CD14-positive monocyte (primary cell): ENCODE data around the gene ECEL1. TPM values are rescaled to one million over a fixed set of nuclear protein-coding genes. Genes with fewer than 3 reads are reported as not detected.
A peak's percentile ranks its signal among the peaks of the same experiment; 100 is the strongest.

Experiments
- DNase-seq, 3 donors: peaks; one replicate each; pipeline ENCODE4 v3.0.0-alpha.2; 2011 to 2022
- H2AFZ ChIP-seq: 2 replicates; pipeline ENCODE4 v1.6.0; 2012; ENCODE audit warnings: mild to moderate bottlenecking, low read depth, low read length, inconsistent platforms; ENCODE audit not compliant: insufficient read depth, poor library complexity, severe bottlenecking
- H3K27ac ChIP-seq, 2 donors: 1 replicate in 1 of 2; 2 replicates in 1 of 2; pipeline ENCODE4 v1.5.1; 2012 to 2013; ENCODE audit warnings: low read length in 2 of 2, control low read depth in 1 of 2, inconsistent platforms in 1 of 2, low read depth in 1 of 2, mild to moderate bottlenecking in 1 of 2
- H3K27me3 ChIP-seq, 2 donors: one replicate each; pipeline versions ENCODE4 v1.6.0 to v1.6.1; 2011 to 2013; ENCODE audit warnings: low read length in 2 of 2; ENCODE audit not compliant: control insufficient read depth in 2 of 2, insufficient read depth in 2 of 2
- H3K36me3 ChIP-seq, 2 donors: replicated peaks in 1 of 2; 1 replicate in 1 of 2; 2 replicates in 1 of 2; pipeline versions ENCODE4 v1.5.1 to v1.6.1; 2012 to 2013; ENCODE audit warnings: low read length in 2 of 2, control low read depth in 1 of 2, inconsistent platforms in 1 of 2, mild to moderate bottlenecking in 1 of 2; ENCODE audit not compliant: insufficient read depth in 2 of 2, control insufficient read depth in 1 of 2
- H3K4me1 ChIP-seq, 2 donors: 1 replicate in 1 of 2; 2 replicates in 1 of 2; pipeline versions ENCODE4 v1.5.1 to v1.6.1; 2012 to 2013; ENCODE audit warnings: low read length in 2 of 2, control low read depth in 1 of 2, inconsistent platforms in 1 of 2, mild to moderate bottlenecking in 1 of 2, moderate library complexity in 1 of 2; ENCODE audit not compliant: insufficient read depth in 2 of 2, control insufficient read depth in 1 of 2
- H3K4me2 ChIP-seq: replicated peaks from 2 replicates; pipeline ENCODE3; 2012; ENCODE audit warnings: low read length, moderate library complexity, mild to moderate bottlenecking; ENCODE audit not compliant: poor library complexity, severe bottlenecking; ENCODE audit errors: extremely low read depth
- H3K4me3 ChIP-seq, 3 experiments: fragments of 200-600 bp in 1 of 3; sonication (generic) in 1 of 3; replicated peaks in 1 of 3; 1 replicate in 2 of 3; 2 replicates in 1 of 3; pipeline ENCODE4 v1.5.1; 2011 to 2013; ENCODE audit warnings: low read length in 3 of 3, mild to moderate bottlenecking in 3 of 3, control low read depth in 2 of 3, low read depth in 2 of 3, inconsistent platforms in 1 of 3, moderate library complexity in 1 of 3
- H3K79me2 ChIP-seq: 2 replicates; pipeline ENCODE4 v1.6.0; 2012; ENCODE audit warnings: mild to moderate bottlenecking, control low read depth, inconsistent platforms, low read length, moderate library complexity; ENCODE audit not compliant: insufficient read depth
- H3K9ac ChIP-seq: 2 replicates; pipeline ENCODE4 v1.6.0; 2017; ENCODE audit warnings: low read length, mild to moderate bottlenecking; ENCODE audit not compliant: insufficient read depth, poor library complexity, severe bottlenecking
- H3K9me3 ChIP-seq, 2 donors: replicated peaks in 1 of 2; 1 replicate in 1 of 2; 2 replicates in 1 of 2; pipeline versions ENCODE4 v1.5.1 to v1.6.1; 2012 to 2013; ENCODE audit warnings: low read length in 2 of 2, control low read depth in 1 of 2; ENCODE audit not compliant: control insufficient read depth in 1 of 2, insufficient read depth in 1 of 2
- H4K20me1 ChIP-seq: 2 replicates; pipeline ENCODE4 v1.6.0; 2012; ENCODE audit warnings: mild to moderate bottlenecking, low read length, control low read depth, moderate library complexity; ENCODE audit not compliant: insufficient read depth
- H3K27ac Mint-ChIP-seq, 7 donors: one replicate each; pipeline ENCODE4 v1.8.0; 2020; ENCODE audit warnings: mild to moderate bottlenecking in 7 of 7, mixed read lengths in 7 of 7, moderate library complexity in 6 of 7, inconsistent platforms in 2 of 7
- H3K27me3 Mint-ChIP-seq, 3 donors: one replicate each; pipeline ENCODE4 v1.8.0; 2021 to 2022; ENCODE audit warnings: low read depth in 3 of 3, mild to moderate bottlenecking in 3 of 3, mixed read lengths in 3 of 3, moderate library complexity in 3 of 3, inconsistent platforms in 1 of 3
- H3K36me3 Mint-ChIP-seq, 2 donors: one replicate each; pipeline ENCODE4 v1.8.0; 2020; ENCODE audit warnings: mixed read lengths in 2 of 2, inconsistent platforms in 1 of 2, mild to moderate bottlenecking in 1 of 2
- H3K4me1 Mint-ChIP-seq: one replicate; pipeline ENCODE4 v1.8.0; 2020; ENCODE audit warnings: mild to moderate bottlenecking, mixed read lengths
- H3K4me3 Mint-ChIP-seq, 2 donors: one replicate each; pipeline ENCODE4 v1.8.0; 2020; ENCODE audit warnings: mild to moderate bottlenecking in 2 of 2, mixed read lengths in 2 of 2, moderate library complexity in 1 of 2
- H3K9me3 Mint-ChIP-seq, 7 donors: one replicate each; pipeline ENCODE4 v1.8.0; 2020 to 2022; ENCODE audit warnings: mixed read lengths in 7 of 7, mild to moderate bottlenecking in 6 of 7, moderate library complexity in 6 of 7, inconsistent platforms in 2 of 7
- CTCF ChIP-seq: fragments of 200-600 bp; IDR thresholded peaks from one replicate; pipeline ENCODE4 v1.8.0; 2022; ENCODE audit warnings: antibody characterized with exemption, mild to moderate bottlenecking
- WGBS: methylation state at CpG from one replicate; pipeline ENCODE4 v1.1.5; 2013; ENCODE audit warnings: missing lambda C conversion rate; ENCODE audit not compliant: insufficient coverage; 5-methylcytosine and 5-hydroxymethylcytosine counted together
- intact Hi-C, 2 donors: fragments of 100-400 bp; cut with micrococcal nuclease; formaldehyde crosslinking; loops; one replicate each; pipeline versions ENCODE4 v1.15.0 to v1.15.1; 2023
- polyA plus RNA-seq, 3 donors: library from polyadenylated mRNA; depleted of rRNA in 1 of 3; unstranded in 2 of 3; stranded (reverse) in 1 of 3; fragments of 300-500 nt in 2 of 3; fragments of >200 nt in 1 of 3; fragmentation: Illumina TruSeq in 2 of 3; gene quantifications; 1 replicate in 2 of 3; 2 replicates in 1 of 3; pipeline ENCODE4 v1.2.3, GENCODE V29; 2012 to 2021

ECEL1 gene
- polyA plus RNA-seq, 3 donors: not detected

GRCh38 chr2:232485348-232485756, 2.3 kb downstream of the ECEL1 start:
- H3K27ac ChIP-seq: no peak overlapping the region
- no peaks in the 10 kb centered on the region for H3K36me3 Mint-ChIP-seq
- H3K4me1 Mint-ChIP-seq: no peaks in the 10 kb centered on the region
- H3K36me3 ChIP-seq: no peaks in the 10 kb centered on the region
- H3K27me3 Mint-ChIP-seq: peaks cover 41 to 62% (median 47%) of the 10 kb centered on the region in 3 donors
- no peaks in the 10 kb centered on the region for H3K4me1 ChIP-seq
- no peak for TF ChIP-seq CTCF
- peaks cover 15 to 46% of the 10 kb centered on the region in 2 donors for H3K27me3 ChIP-seq
- H3K9me3 Mint-ChIP-seq: peaks cover 0 to 5% (median 3%) of the 10 kb centered on the region in 7 donors
- H3K79me2 ChIP-seq: no peaks in the 10 kb centered on the region
- 13% methylated on average over 21 of the region's 22 CpGs for WGBS
- no peaks in the 10 kb centered on the region for H3K9me3 ChIP-seq
- H3K4me3 Mint-ChIP-seq: peak overlapping the region; percentile 48 to 77
- H3K4me3 ChIP-seq: no peak overlapping the region
- no peak overlapping the region for H3K9ac ChIP-seq
- intact Hi-C loops: no loop called here
- H4K20me1 ChIP-seq: no peaks in the 10 kb centered on the region
- no peak overlapping the region for H3K27ac Mint-ChIP-seq
- peak overlapping the region; percentile 7 for H3K4me2 ChIP-seq
- no peak overlapping the region for H2AFZ ChIP-seq
- DNase-seq: no peak

- Histone ChIP-seq H3K9me3 (no peaks in the 10 kb centered on the region), H2AFZ (no peak overlapping the region), H3K4me3 (no peak overlapping the region), H3K36me3 (no peaks in the 10 kb centered on the region), H3K27me3 (peaks cover 15 to 44% of the 10 kb centered on the region in 2 donors), H3K9ac (no peak overlapping the region), H3K4me2 (no peak overlapping the region), H3K79me2 (no peaks in the 10 kb centered on the region), H3K27ac (no peak overlapping the region), H3K4me1 (no peaks in the 10 kb centered on the region), H4K20me1 (no peaks in the 10 kb centered on the region)
- no peak for DNase-seq
- H3K27ac Mint-ChIP-seq: no peak overlapping the region
- no peaks in the 10 kb centered on the region for H3K4me1 Mint-ChIP-seq
- H3K36me3 Mint-ChIP-seq: no peaks in the 10 kb centered on the region
- intact Hi-C loops: no loop called here
- TF ChIP-seq CTCF: no peak
- 87% methylated on average over 10 of the region's 12 CpGs for WGBS
- H3K4me3 Mint-ChIP-seq: peak overlapping the region in 1 of 2 donors; percentile 77
- H3K9me3 Mint-ChIP-seq: peaks cover 0 to 5% (median 3%) of the 10 kb centered on the region in 7 donors
- H3K27me3 Mint-ChIP-seq: peaks cover 41 to 58% (median 47%) of the 10 kb centered on the region in 3 donors
Observed at GRCh38 chr2:232484628-232485347, 2.8 kb downstream of the ECEL1 start.
